Effector CD4-positive, alpha-beta T cell (primary cell): Measurements from ENCODE around the gene ECI2.
"Not testable (repeated sequence)": the region's sequence is repeated elsewhere in the genome, so short reads cannot be mapped to it uniquely, and the experiment has no call there.

Experiments
- DNase-seq: peaks from one replicate; pipeline ENCODE4 v3.0.0-alpha.2; 2020

The ECI2 gene

DNA sequence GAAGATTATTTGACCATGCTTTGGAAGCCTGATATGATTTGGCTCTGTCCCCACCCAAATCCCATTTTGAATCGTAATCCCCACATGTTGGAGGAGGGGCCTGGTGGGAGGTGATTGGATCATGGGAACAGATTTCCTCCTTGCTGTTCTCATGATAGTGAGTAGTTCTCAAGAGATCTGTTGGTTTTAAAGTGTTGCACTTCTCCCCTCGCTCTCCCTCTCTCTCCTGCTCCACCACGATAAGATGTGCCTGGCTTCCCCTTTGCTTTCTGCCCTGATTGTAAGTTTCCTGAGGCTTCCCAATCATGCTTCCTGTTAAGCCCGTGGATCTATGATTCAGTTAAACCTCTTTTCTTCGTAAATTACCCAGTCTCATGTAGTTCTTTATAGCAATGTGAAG lies 34.7 kb downstream of the ECI2 start:
- DNase-seq = no peak

DNA sequence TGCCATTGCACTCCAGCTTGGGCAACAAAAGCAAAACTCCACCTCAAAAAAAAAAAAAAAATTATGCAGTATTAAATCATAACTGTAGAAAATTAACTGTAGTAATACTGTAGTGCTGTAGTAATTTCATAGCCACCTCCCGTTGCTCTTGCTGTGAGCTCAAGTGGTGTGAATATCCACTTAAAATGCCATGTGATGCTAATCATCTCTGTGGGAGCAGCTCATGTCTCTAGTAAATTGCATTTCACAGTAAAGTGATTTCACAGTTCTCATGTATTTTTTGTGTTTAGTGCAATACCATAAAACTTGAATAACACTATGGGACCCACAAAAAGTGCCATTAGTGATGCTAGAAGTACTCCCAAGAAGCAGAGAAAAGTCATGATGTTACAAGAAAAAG lies 42.1 kb downstream of the ECI2 start:
- no peak for DNase-seq

DNA sequence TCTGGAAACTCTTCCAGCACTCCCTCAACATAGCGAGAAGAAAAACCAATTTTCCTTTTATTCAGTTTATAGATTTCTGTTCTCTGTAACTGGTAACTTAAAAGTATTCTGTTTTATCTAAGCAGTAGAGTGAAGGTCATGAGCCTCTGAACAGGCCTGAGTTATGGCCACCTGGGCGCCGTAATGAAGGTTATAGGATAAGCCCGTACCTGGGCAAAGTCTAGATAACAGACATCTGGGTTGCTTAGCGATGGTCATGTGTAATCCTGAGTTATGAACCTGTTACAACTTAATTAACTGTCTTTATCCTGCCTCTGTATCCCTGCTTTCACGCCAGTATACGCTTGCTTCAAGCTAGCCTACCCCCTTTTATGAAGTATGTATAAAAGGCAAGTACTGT lies 43.4 kb downstream of the ECI2 start:
- DNase-seq = no peak

DNA sequence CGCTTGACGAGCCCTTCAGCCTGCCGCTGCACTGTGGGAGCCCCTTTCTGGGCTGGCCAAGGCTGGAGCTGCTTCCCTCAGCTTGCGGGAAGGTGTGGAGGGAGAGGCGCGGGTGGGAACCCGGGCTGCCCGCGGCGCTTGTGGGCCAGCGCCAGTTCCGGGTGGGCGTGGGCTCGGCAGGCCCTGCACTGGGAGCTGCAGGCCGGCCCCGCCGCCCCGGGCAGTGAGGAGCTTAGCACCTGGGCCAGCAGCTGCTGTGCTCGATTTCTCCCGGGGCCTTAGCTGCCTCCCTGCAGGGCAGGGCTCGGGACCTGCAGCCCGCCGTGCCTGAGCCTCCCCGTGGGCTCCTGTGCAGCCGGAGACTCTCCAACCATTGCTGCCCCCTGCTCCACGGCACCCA lies 45.3 kb downstream of the ECI2 start:
- not testable (repeated sequence) for DNase-seq

DNA sequence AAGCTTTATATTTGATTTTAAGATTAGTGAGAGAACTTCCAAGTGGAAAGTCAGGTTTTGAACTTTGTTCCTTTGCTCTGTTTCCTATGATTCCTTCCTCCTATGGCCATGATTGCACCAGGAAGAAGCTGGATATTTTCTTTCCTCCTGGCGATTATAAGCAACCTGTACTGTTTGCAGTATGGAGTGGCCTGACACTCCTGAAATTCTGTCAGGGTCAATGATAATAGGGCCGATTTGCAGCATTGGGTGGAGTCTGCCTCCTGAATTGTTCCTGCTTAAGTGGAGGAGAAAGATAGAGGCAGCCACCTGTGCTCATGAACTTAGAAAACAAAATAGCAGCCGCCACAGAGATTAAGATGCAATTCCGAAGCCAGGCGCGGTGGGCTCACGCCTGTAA lies 46.7 kb downstream of the ECI2 start:
- no peak for DNase-seq

DNA sequence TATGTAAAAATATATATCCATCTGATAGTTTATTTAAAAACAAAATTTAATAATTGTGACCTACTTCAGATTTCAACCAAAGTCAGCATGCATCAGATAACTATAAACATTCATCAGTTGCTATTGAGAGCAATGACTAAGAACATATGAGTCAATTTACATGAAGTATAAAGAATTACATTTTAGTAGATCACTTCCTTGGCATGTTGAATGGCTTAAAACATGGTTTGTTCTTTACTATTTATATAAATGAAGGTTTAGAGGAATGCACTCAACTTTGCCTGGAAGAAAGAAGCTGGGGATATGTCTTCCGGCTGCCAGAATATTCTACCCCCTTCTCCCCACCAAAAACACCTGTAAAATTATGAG lies 50.1 kb downstream of the ECI2 start:
- DNase-seq = no peak

DNA sequence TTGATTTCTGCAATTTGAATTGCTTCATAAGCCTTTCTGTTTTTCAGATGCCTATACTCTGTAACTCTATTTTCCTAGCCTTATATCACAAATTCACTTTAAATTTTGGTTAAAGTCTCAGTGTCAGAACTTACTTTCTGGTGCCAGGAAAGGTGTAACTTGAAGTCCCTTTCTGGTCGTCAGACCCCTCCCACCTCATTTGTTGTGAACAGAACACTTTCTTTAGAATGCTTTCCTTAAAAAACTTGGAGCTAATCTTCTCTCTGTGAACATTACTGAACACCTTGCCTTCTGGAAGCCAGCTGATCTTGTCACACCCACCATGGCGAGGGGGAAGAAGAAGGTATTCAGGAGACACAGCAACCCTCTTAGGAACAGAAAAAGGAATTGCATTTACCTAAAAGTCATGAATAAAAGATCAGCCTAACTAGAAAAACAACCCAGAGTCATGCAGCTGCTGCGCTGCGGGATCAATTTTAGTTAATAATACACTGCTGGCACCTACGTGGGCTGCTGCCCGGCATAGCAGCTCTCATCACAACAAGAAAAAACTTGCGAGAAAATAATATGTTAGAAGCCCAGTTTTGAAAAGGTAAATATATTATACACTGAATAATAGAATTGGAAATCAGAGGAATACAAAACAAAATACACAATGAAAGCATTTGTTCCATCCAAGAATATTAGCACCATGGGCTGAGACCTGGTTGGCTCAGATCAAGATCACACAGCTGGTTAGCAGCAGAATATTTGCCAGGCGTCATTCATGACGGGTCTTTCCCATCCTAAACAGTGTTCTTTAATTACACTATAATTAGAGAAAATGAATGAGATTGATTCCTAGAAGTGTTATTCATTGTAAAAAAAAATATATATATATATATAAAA lies 50.7 kb downstream of the ECI2 start:
- DNase-seq = no peak

DNA sequence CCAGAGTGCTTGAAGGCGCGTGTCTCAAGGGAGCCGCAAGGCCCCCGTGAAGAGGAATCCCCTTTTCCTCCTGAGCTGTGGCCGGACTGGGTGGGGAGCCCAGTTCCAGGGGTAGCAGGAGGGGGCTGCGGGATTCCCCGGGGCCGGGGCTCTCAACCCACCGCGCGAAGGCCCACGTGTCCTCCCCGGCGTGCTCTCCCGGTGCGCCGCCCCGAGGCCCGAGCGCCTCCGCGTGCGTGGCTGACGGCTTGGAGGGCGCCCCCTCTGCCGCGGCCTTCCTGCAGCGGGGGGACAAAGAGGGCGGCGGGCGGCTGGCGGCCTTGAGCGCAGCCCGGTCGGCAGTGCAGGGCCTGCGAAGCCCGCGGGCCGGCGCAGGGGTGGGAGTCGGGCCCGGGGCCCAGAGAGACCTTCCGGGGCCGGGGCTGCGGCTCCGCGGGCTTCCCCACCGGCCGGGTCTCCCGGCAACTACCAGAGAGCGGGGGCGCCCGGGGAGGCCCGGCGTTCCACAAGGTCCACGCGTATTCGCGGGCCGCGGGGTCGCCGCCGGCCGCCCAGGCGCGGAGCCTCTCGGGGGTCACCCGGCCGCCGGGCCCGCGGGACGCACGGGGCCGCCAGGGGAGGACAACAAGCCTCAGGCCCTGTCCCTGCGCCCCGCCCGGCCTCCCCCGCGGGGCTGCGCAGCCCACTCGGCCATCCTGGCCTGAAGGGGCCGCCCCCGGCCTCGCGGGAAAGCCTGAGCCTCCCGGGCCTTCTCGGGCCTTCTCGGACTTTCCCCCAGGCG lies 56.5 kb downstream of the ECI2 start, which contains the start of gene FAM217A:
Gene FAM217A (minus strand): TSS at position 447 of the 781 bp plus-strand sequence. CDS start 1,723 bp downstream, outside the sequence.
- no peak for DNase-seq

DNA sequence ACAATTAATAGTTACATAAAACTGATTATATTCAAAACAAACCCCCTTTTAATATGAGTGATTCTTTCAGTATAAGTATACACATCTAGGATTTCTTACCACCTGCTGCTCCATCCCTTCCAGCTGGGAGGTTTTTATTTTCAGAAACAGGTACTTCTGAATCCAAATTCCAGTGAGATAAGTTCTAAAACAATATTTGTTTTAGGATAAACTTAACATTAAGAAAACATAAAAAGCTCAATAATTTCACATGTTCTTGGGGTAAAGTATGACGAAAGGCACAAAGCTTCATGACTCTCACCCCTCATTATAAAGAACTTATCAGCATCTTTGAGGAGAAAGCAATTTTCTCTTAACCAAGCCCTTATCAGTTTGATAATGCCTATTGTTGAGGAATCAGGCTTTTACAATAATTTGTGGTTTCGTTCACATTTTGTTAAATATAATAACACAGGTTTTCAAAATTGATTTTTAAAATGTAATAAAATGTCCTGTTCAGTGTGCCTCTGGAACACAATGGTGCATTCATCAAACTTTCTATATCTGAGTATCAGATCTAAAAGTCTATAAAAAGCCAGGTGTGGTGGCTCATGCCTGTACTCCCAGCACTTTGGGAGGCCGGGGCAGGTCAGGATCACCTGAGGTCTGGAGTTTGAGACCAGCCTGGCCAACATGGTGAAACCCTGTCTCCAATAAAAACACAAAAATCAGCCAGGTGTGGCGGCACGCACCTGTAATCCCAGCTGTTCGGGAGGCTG lies 60.7 kb downstream of the ECI2 start:
- no peak for DNase-seq

DNA sequence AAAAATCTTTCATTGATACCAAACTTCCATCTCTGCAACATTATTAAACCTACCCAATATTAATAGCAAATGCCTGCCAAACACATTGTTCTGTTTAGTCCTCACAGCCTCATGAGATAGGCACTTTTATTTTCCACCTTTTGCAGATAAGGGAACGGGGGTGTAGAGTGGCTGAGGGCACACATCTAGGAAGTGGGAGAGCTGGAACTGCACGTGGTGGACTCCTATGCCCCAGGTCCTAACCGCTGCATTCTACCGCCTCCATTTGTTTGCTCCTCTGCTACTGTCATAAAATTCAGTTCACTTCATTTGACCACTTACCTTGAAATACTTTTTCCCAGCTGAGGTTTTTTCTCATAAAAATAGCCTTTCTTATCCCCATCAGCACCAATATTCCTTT lies 64.0 kb downstream of the ECI2 start:
- no peak for DNase-seq

DNA sequence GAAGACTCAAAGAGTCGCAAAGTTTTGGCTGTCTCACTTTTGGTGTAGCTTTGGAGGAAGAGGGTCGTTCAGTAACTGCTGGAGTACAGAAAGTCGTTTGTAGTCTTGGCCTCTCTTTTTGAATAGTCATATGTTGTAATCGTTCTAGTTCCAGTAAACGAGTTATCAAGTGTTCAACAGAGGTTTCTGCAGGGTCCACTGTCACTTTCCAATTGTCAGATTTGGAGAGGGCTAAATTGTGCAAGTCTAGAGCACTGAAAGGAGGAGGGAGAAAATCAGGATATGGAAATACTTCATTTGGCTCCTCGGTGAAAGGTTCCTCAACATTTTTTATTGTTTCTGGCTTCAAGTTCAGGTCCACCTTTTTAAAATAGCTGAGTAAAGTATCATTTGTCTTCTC lies 66.2 kb downstream of the ECI2 start:
- no peak for DNase-seq

DNA sequence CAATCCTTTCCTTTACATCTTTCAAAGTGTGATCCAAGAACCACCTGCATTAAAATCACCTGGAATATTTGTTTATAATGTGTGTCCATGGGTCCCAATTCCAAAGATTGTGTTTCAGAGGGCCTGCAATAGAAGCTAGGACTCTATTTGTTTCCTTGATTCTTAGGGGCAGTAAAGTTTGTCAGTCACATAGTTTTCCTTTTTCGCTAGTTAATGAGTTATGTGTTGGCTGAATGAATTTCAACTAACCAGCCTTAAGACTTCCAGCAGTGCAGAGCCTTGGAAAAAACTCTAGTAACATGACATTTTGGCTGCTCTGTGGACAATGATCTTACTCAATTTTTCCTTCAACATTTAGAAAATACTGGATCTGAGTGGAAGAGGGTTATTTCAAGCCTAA lies 67.7 kb downstream of the ECI2 start:
- DNase-seq = no peak

DNA sequence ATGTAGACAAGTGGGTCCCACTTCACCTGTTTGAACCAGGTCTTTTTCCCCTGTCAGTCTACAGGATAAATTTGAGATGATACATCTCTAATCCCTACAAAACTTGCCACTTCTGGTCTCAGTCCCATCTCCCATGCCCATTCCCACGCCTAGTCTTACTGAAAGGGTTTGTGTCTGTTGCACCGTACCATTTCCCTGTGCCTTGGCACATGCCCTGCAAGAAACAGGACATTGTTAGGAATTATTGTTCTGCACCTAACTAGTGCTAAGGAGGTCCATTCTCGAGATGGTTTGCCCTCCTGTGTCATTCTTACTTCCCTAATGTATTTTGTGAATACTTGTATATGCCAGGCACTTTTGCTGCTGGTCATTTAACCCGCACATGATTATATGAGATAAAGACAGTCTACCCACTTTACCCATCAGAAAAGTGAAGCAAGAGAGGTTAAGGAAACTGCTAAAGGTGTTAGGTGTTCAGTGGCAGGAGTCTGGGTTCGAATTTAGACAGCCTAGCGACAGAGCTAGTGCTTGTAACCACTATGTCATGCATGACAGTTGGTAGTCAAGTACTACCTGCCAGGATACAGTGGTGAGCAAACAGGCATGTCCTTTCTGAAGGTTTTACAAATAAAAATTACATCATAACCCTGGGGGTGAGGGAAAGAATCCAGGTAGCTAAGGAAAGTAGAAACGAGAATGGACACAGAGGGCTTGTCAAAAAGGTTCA lies 69.2 kb downstream of the ECI2 start:
- DNase-seq = no peak
